NCI-H82 (cell line): Measurements from ENCODE around the gene NRG3.

Experiments used
- DNase-seq: peaks from one replicate; lab custom pipeline; 2025; lab: John Stamatoyannopoulos, UW

The NRG3 gene

DNA sequence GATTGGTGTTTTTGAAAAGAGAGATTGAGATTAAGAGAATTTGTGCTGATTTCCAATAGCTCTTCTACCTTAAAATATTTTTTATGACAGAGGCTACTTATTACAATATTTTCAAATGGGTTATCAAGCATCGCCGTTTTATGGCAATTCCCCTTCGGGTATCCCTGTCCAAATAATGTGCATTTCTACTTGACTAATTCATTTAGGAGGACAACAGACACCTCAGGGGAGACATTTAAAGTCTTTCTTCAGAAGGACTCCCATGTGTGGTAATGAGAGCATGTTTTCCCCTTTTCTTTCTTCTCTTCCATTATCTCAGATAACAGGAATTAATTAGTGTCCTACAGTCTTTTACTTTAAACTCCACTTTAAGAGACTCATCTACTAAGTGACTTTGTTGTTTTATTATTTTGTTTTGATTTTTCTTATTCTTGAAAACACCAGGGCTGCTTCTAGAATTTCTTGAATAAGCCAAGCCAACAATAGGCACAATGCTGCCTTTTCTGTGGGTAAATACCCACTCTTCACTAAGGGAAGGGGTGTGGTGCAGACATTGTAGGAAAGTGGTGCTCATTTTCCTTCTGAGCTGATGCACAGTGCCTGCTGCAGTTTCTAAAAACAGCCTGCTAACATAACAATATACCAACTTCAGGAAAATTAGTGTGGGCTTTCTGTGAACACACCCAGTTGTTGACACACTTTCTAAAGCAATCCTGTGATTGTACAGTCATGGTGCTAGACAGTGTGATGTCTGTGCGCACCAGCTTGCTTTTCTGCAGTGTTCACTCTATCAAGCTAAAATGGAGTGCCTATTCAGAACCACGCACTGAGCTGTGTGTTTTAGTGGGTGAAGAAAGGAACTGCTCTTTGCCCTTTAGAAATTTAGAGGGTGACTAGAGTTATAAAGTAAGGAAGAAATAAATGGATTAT lies 597.7 kb downstream of the NRG3 start:
- no peak for DNase-seq

DNA sequence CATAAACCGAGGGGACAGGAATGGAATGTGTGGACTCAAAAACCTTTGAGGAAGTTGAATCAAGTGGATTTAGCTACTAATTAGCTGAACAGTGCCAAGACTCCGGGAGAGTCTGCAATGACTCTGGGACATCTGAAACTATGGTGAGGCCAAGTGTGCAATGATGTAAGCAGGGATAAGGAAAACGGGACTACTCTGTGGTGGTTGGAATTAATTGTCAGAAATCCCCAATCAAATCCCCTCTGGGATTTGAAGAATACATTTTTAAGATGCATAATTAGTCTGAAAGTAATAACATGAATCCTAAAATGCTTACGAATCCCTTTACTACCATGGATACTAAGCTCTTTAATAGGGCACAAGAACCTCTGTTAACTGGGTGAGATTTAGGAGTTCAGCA lies 602.8 kb downstream of the NRG3 start:
- DNase-seq, result peak; percentile 76

DNA sequence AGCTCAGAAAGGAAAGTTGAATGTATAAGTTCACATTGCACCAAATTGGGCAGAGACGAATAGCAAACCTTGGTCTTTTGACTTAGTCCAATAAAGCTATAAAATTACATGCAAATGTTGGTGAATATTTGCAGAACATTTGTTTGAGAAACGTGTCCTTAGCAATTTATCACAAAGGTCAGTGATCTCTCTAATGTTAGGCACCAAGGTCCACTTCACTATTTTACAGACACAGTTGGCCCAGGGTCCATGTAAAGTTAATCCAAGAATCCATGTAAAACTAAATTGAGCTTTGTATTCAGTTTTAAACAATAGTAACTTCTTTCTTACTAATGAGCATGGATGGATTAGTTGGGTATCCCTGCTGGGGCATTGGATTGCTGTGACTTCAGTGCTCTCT lies 617.7 kb downstream of the NRG3 start:
- no peak for DNase-seq

GRCh38 chr10:82496114-82496513 lies 621.1 kb downstream of the NRG3 start:
- no peak for DNase-seq

DNA sequence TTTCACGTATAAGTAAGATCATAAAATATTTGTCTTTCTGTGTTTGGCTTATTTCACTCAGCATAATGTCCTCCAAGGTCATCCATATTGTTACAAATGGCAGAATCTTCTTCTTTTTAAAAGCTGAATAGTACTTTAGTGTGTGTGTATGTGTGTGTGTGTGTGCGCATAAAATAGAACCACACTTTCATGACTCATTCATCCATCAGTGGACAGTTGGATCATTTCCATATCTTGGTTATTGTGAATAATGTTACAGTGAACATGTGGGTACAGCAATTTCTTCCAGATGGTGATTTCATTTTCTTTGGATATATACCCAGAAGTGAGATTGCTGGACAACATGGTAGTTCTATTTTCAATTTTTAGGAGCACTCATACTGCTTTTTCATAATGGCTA lies 622.4 kb downstream of the NRG3 start:
- no peak for DNase-seq

DNA sequence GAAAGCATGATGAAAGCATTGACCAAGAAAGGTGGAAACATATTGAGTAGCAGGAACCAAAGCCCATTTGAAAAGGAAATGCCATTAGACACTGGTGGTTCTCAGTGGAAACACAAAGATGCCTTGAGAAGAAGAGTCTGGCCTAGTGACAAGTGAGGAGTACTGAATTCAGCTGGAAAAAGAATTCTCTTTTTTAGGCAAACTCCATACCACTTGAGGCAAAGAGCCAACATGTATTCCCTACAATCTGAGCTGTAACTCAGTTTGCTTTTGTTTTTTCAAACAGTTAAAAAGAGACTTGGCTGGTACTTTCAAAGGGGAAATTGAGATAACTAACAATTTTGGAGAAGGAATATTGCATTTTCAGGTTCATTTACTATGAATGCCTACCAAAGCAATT lies 624.0 kb downstream of the NRG3 start:
- no peak for DNase-seq

DNA sequence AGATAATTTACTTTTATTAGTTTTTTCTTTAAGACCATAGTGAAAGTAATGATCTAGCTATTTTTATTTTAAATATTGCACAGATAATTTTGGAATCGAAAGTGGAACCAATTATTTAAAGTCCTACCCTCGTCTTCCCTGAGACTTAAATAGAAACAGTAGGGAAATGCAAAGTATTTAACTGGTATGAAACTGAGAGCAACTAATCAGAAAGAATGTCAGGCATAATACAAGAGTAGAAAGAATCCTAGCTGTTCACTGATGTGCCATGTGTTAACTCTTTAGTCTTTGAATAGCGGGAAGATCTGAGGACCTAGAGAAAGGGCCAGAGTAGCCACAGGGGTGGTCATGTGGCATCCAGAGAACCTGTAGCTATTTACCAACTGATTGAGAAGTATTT lies 630.0 kb downstream of the NRG3 start:
- DNase-seq, result no peak

DNA sequence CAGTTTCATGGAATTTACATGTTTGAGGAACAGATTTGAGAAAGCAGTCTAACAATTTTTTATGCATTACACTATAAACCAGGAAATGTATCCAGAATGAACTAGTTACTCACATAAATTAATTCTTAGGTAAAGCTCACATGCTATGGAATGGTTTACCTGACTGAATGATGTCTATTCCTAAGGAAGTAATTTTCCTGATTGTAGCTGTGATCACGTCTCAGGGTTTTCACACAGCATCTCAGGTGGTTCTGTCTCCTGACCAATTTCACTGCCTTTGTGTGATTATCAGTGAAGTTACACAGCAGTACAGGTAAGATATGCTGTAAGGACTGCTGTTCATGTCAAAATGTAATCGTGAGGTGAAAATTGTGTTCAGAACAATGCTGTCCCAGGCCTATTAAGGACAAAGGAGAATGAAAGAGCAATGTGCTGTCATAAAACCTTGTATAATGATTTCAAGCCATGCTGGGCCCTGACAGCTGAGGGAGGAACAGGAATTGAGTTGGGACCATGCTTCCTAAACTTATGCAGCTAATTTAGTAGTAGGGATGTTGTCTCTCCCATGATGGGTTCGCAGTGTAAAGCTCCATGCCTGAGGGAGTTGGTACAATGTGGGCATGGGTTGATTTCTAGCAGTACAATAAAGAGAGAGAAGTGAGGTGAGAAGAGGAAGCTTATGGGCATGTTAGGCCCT lies 631.8 kb downstream of the NRG3 start:
- DNase-seq, result no peak

GRCh38 chr10:82515256-82515655 lies 640.3 kb downstream of the NRG3 start:
- DNase-seq, result no peak

GRCh38 chr10:82529062-82529461 lies 654.1 kb downstream of the NRG3 start:
- no peak for DNase-seq

DNA sequence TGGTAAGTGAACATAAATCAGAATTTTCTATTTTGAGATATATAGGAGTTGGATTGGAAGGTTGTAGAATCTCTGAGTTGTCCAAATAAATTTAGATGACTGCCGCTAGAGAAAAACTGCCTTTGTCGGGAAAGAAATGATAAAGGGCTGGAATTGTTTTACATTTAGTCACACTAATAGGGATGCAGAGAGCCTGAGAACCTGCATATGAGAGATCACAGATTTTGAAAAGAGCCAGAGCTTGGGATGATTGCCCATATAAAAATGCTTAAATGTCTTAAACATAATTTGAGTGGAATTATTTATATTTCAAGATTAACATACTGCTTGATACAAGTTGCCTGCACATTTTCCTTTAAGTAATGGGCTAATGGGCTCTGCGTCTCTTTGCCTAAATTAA lies 660.5 kb downstream of the NRG3 start:
- DNase-seq, result no peak

GRCh38 chr10:82536668-82537067 lies 661.7 kb downstream of the NRG3 start:
- DNase-seq, result no peak

DNA sequence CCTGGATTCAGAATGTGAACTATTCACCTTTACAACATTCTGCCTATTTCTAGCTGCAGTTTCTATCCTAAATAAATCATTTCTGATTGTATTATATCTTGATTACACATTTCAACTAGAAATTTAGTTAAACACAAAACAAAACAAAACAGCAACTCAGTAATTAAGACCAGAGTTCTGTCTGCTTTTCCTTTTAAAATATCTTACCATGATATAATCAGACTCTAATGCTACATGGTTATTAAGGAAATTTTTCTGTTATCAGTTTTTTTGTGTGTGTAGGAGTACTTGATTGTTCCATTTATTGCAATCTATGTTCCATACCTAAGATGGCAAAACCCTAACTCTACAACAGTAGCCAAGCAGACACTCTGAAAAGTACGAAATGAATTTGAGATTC lies 663.3 kb downstream of the NRG3 start:
- DNase-seq, result no peak

- DNase-seq, result peak; percentile 74
These were observed 668.6 kb downstream of the NRG3 start for GRCh38 chr10:82543631-82544030.

DNA sequence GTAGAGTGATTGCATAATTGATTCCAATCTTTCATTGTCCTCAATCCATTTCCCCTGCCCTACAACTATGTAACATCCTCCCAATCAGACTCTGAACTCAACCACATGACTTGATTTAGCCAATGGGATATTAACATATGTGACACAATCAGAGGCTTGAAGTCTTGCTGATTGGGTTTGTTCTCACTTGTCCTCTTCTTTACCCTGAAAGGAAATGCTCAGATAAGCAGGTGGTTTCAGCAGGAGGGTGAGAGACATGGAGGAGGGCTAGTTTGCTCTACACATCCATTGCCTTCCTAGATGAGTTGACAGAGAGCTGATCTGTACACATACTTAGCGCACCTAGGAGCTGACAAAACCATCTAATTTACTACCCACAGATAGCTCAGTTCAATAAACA lies 669.4 kb downstream of the NRG3 start:
- no peak for DNase-seq

DNA sequence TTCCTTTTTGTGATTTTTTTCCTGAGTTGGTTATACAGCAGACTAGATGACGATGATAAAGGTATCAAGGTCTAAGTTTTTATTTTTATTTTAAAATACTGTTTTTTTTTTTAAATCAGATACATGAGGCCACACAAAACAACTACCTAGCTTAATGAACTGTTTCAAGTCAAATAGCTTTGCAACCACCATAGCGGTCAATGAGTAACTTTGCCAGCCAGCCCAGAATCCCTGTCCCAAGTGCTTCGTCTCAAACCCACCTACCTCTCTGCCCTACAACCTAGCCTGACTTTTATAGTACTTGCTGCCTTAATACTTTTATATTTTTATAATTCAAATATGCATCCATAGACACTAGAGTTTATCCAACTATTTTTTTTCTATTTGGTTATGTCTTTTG lies 676.5 kb downstream of the NRG3 start:
- DNase-seq, result no peak

DNA sequence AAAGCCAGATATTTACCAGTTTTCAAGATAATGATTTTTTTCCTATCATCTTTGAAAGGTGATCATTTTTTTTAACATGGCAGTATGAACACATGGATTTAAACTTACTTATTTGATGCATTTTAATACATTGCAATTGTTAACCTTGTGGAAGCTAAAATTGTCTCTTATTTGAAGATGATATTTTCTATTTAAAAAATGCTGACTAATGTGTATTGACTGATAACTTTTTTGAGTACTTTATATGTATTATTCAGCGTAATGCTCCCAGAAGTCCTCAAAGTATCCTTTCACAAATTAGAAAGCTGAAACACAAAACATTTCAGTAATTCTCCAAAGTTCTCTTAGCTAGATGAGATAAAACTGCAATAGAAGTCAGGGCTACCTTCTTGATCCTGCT lies 677.3 kb downstream of the NRG3 start:
- DNase-seq, result no peak

GRCh38 chr10:82554381-82554780 lies 679.4 kb downstream of the NRG3 start:
- no peak for DNase-seq

- peak; percentile 2 for DNase-seq
These were observed 683.1 kb downstream of the NRG3 start for GRCh38 chr10:82558014-82558607.

- peak; percentile 15 for DNase-seq
These were observed 689.6 kb downstream of the NRG3 start for GRCh38 chr10:82564353-82565196.

- DNase-seq, result no peak
These were observed 690.2 kb downstream of the NRG3 start for GRCh38 chr10:82565197-82565575.

DNA sequence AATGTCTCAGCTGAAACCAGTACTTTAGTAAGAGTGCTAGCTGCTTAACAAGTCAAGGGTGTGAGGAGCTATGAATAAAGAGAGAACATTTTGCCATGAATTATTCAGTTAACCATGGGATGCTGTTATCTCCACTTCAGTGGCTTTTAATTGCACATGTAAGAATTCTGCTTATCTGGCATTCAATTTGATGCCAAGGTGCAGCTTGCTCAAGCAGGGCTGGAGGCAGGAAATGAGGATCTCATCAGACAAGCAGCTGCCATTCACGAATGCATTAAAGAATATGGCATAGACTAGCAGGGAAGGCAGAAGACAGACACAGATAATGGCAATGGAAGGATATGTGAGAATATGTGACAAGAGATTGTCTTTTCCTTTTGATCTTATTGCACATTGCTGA lies 697.8 kb downstream of the NRG3 start:
- no peak for DNase-seq
